Activated T-helper 1 cell treated with Interleukin-2 at 50 U/mL for 16 hours (primary cell): ENCODE results near the gene MICU2.

Experiments
- DNase-seq: peaks from one replicate; pipeline ENCODE4 v3.0.0-alpha.2; 2020; ENCODE audit warnings: low read depth

MICU2 gene

DNA sequence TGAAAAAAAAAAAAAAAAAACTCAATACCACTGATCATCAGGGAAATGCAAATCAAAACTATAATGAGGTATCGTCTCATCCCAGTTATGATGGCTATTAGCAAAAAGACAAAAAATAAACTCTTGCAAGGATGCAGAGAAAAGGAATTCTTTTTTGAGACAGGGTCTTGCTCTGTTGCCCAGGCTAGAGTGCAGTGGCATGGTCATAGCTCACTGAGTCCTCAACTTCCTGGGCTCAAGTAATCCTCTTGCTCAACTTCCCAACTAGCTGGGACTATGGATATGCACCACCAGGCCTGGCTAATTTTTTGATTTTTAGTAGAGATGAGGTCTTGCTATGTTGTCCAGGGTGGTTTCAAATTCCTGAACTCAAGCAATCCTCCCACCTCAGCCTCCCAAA, 59.5 kb downstream of the MICU2 start:
- DNase-seq: no peak

DNA sequence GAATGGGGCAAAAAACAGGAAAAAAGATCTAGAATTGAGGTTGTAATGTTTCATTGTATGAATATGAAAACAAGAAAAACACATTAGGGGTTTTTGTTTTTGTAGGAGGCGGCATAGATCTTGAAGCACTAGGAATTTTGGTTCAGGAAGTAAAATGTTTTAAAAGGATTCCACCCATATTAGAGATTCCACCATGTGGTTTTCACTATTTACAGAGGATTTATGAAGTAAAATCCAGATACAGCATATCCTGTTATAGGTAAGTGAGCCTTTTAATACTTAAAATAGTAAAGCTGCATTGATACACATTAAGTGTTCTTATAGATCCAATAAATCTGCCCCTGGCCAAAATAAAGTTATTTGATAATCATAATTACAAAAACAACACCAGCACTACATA, 61.4 kb downstream of the MICU2 start:
- DNase-seq: no peak

DNA sequence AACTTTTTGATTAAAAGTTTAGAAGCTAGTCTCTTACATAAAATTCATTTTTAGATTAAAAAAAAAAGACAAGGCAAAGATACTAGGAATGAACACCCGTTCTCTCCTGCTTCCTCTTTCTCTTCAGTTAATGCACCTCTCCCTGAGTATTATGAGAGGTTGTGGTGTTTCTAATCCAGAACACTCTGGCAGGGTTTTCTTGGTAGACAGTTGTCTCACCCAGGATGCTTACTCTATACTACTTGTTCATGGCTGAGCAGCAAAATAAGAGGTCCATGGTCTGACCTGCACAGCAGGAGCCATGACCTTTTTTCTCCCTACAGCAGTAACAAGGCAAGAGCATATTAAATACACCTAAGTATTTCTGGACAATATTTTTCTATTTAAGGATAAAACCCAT, 62.0 kb downstream of the MICU2 start:
- DNase-seq: no peak

DNA sequence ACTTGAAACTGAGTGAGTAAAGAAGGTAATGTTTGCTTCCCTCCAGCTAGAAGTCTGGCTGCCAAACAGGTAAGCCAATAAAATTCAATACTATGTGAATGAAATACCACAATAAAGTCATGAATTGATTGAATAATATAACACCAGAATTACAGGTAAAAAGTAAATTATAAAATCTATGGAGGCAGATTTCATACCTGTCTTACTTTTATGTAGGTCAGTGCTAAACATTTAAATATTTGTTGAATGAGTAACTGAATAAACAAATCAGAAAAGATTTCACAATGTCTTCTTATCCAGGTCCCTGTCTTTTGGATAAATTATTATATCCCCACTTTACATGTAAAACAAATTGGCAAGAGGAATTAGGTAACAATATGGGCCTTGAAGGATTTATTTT, 62.7 kb downstream of the MICU2 start:
- DNase-seq: no peak

DNA sequence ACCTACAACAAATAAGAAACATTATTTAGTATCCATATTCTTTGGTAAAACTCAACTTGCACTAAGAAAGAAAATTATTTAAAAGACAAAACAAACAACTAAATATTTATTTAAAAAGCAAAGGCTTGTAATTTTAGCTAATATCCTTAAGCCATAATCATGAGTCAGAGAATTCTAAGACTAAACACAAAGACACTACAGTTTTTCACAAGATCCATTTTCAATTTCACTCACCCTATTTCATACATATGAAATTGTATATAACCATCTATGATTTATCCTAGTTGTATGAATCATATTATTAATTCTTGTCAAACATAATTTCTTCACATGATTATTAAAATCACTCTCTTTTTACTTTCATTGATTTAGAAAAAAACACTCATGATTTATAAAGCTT, 64.3 kb downstream of the MICU2 start:
- DNase-seq: no peak

DNA sequence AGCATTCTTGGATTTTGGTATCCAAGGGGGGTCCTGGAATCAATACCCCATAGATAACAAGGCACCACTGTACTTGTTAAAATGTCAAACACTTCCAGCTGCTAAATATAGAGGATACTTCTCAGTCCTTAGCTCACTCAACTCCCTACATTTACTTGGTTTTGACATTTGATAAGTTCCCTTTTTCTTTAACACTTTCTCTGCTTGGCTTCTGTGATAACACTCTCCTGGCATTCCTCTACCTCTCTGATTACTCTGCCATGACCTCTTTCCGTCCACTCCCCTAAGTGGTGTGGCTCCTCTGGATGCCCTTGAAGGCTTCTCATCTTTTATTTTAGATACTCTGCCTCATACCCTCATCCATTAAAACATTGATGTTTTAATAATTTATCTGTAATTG, 65.2 kb downstream of the MICU2 start:
- DNase-seq: no peak

DNA sequence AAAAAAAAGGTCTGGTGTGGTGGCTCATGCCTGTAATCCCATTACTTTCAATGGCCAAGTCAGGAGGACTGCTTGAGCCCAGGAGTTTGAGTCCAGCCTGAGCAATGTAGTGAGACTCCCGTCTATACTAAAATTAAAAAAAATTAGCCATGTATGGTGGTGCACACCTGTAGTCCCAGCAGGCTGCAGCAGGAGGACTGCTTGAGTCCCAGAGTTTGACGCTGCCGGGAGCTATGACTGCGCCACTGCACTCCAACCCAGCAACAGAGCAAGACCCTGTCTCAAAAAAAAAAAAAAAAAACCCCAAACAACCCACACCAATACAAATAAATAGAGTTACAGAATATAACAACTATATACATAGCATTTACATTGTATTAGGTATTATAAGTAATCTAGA, 65.7 kb downstream of the MICU2 start:
- no peak for DNase-seq

DNA sequence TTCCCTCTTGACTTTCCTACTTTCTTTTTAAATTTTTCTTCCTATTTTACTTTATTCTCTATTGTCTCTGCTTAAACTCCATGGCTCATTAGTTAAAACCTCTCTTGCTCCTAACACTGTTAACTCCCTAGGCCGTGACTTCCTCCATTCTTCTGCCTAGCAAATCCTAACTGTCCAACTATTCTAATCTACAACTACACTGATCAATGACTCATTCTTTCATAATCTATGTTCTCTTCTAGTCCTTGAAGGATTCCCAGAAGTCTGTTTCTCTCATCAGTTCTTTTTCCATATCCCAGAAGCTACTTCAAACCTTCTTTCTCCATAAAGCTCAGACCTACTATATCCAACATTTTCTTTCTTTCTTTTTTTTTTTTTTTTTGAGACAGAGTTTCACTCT, 66.9 kb downstream of the MICU2 start:
- DNase-seq: no peak

DNA sequence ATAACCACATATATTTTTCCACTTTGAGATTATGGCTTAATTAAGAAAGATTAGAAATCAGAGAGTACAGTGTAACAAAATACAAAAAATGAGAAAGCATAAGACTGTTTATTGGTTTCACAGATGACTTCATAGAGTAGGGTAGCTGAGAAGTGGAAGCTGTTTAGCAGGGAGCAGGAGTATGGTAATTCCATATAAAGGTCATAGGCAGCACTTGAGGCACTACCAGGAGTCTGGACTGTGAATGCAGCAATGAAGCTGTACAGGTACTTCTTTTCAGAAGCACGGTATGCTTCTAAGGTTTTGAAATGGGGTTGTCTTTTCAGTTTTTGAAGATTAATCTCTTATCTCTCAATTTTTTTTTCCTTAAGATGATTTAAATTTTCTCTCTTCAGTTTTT, 69.2 kb downstream of the MICU2 start:
- no peak for DNase-seq

DNA sequence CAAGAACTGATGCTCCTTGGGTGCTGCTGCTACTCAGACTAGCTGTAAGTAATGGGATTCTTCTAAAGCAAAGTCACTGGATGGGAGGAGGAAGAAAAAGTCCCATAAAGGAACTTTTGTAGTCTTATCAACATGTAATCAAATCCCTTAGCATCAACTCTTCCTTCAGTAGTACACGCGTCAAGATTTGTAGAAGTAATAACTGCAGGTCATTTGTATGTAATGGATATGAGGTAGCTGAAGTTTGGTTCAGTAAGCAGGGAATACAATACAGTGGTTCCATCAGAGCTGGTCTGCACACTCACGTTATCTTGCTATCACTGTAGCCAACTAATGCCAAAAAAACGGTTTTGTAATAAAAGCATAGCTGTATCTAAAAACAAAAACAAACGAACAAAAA, 72.5 kb downstream of the MICU2 start:
- DNase-seq: no peak

DNA sequence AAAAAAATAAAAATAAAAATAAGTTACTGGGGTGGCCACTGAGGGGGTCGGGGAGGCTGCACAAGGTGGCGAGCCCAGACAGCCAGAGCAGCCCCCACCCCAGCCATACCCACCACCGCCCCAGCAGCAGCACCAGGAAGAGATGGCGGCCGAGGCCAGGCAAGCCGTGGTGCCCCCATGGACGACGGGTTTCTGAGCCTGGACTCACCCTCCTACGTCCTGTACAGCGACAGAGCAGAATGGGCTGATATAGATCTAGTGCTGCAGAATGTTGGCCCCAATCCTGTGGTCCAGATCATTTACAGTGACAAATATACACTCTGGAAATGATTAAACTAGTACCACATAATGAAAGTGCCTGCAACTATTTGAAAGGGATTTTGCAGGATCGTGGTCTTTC, 73.3 kb downstream of the MICU2 start:
- DNase-seq: no peak

DNA sequence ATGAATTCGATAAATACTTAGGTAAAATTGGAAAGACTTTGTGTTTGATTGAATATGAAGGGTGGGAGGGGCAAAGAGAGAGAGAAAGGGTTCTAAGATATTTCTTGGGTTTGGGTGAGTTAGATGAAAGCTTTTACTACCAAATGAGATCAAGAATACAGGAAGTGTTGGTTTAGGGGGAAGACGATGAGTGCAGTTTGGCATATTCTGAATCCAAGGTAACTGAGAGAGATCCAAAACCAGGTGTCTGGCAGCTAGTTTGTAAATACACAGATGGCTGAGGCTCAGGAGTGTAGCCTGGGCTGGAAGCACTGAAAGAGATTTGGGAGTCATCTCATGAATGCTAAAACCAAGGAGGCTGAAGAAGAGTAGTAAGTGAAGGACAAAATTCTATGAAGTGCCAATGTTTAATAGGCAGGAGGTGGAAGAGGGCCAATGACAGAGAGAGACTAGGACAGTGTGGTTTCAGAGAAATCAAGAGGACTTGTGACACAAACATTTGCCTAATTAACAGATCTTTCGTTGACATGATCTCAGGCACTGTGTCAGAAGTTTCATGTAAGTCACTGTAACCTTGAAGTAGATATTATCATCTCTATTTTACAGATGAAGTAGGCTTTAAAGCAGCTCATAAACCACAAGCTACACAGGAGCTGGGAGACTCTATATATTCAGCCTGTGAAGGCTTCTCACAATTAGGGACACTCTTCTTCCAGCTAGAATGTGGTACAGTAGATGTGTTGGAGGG, 74.7 kb downstream of the MICU2 start:
- no peak for DNase-seq

DNA sequence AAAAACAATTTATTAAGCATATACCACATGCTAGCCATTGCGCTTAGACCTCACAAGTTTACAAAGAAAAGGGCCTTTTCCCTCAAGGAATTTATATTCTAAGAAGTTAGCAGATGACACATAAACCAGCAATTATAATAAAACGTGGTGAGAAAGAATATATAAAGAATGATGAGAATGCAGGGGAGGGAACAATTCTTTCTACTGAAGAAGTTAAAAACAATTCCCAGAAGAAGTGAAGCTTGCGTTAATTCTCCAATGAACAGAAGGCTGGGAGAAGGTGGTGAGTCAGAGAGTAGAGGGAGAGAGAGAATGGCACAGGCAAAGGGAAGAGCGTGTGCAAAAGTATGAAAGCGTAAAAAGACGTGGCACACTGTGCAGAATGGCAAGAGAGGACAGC, 75.4 kb downstream of the MICU2 start:
- no peak for DNase-seq

DNA sequence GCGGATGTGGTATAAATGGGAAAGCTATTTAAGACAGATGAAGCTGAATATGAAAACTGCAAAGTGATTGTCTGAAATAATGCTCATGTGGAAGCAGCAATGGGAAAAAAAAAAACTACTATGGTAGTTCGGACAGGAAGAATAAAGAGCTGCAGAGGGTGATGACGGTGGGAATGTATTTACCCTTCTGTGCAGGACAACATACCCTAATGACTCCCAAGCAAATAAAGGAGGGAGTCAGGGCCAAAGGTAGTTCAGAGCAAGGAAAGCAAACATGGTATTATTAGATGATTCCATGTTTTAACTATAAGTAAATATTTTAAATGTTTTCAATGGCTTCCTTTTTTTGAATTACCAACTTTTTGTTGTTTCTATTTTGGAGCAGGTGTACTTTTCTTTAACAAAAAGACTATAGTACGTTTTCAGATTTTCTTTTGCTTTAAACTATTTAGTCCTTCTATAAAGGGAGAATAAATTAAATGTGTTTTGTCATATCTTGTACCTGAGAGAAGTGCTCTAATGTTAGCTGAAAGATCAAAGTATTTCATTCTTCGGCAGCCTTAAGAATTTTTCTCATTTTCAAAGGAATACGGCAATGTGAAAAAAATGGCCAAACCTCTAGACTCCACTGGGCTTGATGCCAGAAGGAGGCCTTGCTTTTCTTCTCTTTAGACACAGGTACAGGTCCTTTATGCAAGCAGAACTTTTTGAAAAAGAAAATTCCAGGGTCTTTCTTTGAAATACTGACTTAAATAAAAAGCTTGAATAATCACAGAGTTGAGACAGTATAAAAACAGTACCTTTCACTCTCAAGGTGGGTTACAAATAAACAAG, 77.0 kb downstream of the MICU2 start:
- DNase-seq: no peak

DNA sequence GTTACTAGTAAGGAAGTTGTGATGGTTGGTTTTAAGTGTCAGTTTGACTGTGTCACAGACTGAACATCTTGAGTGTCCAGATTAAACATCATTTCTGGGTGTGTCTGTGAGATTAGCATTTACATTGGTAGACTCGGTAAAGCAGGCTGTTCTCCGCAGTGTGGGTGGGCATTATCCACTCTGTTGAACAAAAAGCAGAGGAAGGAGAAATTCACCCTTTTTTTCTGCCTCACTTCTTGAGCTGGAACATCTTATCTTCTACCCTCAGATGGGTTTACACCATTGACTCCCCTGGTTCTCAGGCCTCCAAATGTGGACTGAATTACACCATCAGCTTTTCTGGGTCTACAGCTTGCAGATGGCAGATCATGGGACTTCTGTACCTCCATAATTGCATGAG, 81.1 kb downstream of the MICU2 start:
- no peak for DNase-seq

DNA sequence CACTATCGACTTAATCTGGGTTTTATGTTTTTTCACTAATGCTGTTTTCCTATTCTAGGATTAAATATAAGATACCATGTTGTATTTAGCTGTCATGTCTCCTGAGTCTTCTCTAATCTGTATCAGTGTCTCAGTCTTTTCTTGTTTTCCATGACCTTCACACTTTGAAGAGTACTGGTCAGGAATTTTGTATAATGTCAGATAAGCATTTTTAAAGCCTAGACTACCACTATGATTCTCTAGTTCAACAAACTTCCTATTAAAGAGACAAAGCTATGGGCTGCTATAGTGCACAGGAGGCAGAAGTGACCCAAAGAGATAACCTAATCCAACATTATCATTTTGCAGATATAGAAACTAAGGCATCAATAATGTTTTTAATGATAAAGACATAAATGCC, 81.8 kb downstream of the MICU2 start:
- no peak for DNase-seq

DNA sequence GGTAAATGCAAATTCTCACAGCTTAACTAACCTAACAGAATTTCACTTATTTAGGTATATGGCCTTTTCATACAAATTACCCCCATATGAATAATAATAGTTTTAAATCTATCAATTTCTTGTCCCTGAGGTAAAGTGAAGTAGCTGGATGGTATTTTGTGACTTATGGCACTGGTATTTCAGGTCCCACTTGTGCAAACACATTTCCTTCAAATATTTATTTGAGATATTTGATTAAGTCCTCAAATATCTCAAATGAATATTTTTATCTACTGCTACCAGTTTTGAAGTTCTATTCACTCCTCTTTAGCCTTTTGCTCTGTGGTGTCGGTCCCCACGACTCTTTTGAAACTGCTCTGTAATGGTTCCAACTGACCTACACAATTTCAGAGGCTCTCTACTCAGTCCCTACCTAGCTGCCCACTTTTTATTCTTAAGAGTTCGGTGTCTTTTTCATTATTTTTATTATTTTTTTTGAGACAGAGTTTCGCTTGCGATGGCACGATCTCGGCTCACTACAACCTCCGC, 85.3 kb downstream of the MICU2 start:
- no peak for DNase-seq

DNA sequence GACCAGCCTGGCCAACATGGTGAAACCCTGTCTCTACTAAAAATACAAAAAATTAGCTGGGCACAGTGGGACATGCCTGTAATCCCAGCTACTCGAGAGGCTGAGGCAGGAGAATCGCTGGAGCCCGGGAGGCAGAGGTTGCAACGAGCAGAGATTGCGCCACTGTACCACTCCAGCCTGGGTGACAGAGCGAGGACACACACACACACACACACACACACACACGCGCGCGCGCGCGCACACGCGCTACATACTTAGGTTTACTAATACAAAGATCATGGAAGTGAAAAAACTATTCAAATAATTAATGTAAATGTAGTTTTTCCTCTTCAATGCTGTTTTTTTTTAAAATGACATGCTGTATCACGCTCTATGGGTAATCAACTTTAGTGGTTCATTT, 86.4 kb downstream of the MICU2 start:
- DNase-seq: no peak

DNA sequence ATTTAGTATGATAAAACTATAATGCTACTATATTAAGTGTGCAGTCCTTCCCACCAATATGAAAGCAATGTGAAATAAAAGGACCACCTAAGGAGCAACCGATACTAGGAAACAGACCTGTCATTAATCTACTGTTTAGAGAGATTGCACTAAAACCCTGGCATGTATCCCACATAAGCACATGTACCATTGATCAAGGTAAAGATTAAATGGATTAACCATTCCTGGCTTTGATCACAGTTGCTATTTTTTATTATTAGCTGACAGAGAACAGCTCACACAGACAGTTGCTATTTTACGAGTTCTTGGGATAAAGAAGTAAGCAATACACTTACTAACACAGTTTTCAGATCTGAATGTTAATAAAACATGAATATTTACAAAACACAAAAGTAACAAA, 87.2 kb downstream of the MICU2 start:
- DNase-seq: no peak

DNA sequence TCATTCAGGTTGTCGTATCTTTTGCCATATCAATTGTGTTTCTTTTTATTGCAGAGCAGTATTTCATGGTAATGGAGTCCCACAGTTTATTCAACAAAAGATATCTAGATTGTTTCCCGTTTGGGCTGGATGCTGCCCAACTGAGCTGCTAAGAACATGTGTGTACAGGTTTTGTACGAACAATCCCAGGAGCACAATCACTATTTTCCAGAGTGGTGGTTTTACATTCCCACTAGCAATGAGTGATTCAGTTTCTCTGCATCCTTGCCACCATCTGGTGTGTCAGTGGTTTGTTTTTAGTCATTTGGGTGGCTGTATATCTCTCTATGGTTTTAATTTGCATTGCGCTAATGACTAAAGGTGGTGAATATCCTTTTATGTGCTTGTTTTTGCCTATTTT, 92.1 kb downstream of the MICU2 start:
- DNase-seq: no peak

DNA sequence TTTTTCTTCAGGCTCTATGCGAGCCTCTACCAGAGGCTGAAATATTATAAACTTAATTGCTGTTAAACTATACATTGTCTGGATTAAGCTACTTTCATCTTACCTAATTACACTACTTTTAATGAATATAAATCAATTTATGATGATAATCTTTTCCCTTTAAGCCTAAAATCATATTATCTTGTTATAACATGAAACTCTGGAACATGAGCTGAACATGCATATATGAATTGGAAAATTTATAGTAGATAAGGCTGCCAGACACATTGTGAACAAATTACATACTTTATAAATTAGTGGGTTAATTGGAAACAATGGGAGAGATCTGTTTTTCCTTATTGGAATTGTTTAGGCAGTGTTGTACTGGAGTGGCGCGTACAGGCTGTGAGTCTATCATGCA, 99.6 kb downstream of the MICU2 start:
- DNase-seq: no peak

DNA sequence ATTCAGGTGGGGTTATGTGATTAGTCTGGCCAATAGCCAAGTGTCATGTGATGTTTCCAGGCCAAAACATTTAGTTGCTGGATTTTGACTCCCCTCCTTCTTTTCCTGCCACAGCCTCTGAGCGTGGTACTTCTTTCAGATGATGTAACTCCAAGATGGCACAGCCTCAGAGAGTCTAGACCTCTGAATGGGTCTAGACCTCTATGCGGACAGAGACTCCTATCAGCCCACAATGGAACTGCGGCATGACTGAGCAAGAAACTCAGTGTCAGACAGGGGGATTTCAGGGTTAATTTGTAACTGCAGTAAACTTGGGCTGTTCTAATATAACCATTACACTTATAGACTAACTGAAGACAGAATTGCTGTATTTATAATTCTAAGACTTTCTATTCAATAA, 102.3 kb downstream of the MICU2 start:
- DNase-seq: no peak

DNA sequence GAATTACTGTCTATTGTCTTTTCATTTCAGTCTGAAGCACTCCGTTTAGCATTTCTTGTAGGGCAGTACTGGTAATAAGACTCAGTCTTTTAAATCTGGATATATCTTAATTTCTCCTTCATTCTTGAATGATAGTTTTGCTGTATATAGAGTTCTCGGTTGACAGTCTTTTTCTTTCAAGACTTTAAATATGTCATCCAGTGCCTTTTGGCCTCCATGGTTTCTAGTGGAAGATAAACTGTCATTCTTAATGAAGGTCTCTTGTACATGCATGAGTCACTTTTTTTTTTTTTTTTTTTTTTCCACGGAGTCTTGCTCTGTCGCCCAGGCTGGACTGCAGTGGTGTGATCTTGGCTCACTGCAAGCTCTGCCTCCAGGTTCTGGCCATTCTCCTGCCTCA, 117.6 kb downstream of the MICU2 start:
- DNase-seq: no peak

DNA sequence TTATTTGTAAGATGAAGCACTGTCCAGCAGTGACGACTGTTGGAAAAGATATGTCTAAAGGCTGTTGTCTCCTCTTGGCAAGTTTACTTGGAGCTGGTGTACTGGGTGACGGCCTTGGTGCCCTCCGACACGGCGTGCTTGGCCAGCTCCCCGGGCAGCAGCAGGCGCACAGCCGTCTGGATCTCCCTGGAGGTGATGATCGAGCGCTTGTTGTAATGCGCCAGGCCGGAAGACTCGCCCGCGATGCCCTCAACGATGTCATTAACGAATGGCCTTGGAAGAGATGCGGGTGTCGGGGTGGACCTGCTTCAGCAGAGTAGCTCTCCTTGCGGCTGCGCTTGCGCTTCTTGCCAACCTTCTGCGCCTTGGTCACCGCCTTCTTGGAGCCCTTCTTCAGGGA, 120.2 kb downstream of the MICU2 start:
- no peak for DNase-seq
